ENCODE measurements around the gene PCDHB13.
"Not testable (repeated sequence)": the region's sequence is repeated elsewhere in the genome, so short reads cannot be mapped to it uniquely, and the experiment has no call there.

The PCDHB13 gene

DNA sequence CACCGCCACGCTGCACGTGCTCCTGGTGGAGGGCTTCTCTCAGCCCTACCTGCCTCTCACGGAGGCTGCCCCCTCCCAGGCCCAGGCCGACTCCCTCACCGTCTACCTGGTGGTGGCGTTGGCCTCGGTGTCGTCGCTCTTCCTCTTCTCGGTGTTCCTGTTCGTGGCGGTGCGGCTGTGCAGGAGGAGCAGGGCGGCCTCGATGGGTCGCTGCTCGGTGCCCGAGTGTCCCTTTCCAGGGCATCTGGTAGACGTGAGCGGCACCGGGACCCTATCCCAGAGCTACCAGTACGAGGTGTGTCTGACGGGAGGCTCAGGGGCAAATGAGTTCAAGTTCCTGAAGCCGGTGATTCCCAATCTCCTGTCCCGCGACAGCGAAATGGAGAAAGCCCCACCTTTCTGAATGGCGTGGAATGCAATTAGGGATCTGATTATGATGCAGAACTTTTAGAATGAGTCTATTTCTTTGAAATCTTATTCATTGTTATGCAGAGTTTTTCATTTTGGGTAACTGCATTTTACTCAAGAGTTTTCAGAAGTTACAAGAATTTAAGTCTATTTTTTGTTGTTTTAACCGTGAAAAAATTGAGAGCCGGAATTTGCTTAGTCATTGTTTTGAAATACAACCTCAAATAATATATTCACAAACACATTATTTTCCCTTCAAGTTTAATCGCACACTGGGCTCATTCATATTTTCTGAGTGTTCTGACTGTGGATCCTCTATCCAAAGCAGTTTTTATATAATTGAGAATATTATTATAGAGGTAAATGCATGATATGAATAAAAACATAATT, 23.0 kb downstream of the PCDHB13 start:
- H3K4me3 ChIP-seq (ENCODE audit: low read depth in 1 of 2, low read length in 2 of 2), result no peak overlapping the region
- H3K27me3 ChIP-seq (ENCODE audit: insufficient read depth, low read length, poor library complexity), result no peaks in the 10 kb centered on the region
- H3K36me3 ChIP-seq (ENCODE audit: insufficient read depth, low read length), result no peaks in the 10 kb centered on the region
- DNase-seq (no peak), ATAC-seq (ENCODE audit: insufficient read depth, low read depth) (no peak)
- TF ChIP-seq, protein P1, sequence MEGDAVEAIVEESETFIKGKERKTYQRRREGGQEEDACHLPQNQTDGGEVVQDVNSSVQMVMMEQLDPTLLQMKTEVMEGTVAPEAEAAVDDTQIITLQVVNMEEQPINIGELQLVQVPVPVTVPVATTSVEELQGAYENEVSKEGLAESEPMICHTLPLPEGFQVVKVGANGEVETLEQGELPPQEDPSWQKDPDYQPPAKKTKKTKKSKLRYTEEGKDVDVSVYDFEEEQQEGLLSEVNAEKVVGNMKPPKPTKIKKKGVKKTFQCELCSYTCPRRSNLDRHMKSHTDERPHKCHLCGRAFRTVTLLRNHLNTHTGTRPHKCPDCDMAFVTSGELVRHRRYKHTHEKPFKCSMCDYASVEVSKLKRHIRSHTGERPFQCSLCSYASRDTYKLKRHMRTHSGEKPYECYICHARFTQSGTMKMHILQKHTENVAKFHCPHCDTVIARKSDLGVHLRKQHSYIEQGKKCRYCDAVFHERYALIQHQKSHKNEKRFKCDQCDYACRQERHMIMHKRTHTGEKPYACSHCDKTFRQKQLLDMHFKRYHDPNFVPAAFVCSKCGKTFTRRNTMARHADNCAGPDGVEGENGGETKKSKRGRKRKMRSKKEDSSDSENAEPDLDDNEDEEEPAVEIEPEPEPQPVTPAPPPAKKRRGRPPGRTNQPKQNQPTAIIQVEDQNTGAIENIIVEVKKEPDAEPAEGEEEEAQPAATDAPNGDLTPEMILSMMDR (IDR thresholded peaks at IDR 0.05; ENCODE audit: borderline replicate concordance, extremely low read depth, low read length, poor library complexity, severe bottlenecking), result no peak
- TF ChIP-seq EZH2 (IDR thresholded peaks at IDR 0.05; ENCODE audit: borderline replicate concordance, low read depth, low read length, severe bottlenecking), result no peak
- peaks cover 2% of the 10 kb centered on the region for H3K9me3 ChIP-seq (ENCODE audit: insufficient read depth, low read length, severe bottlenecking)
- no peak overlapping the region for H3K4me2 ChIP-seq (ENCODE audit: insufficient read depth, low read length)
- no peak overlapping the region for H2AFZ ChIP-seq (ENCODE audit: low read depth, low read length)
- H4K20me1 ChIP-seq (ENCODE audit: insufficient read depth, low read length), result no peaks in the 10 kb centered on the region
- no peaks in the 10 kb centered on the region for H3K4me1 ChIP-seq (ENCODE audit: insufficient read depth, low read length)
- no peak overlapping the region for H3K9ac ChIP-seq (ENCODE audit: low read depth, low read length)
- H3K27ac ChIP-seq (ENCODE audit: low read length), result no peak overlapping the region
- no peaks in the 10 kb centered on the region for H3K79me2 ChIP-seq (ENCODE audit: insufficient read depth, low read length)

DNA sequence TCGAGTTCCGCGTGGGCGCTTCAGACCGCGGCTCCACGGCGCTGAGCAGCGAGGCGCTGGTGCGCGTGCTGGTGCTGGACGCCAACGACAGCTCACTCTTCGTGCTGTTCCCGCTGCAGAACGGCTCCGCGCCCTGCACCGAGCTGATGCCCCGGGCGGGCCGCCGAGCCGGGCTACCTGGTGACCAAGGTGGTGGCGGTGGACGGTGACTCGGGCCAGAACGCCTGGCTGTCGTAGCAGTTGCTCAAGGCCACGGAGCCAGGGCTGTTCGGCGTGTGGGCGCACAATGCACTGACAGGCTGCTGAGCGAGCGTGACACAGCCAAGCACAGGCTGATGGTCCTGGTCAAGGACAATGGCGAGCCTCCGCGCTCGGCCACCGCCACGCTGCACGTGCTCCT, 27.8 kb downstream of the PCDHB13 start:
- peaks cover 5% of the 10 kb centered on the region for H3K9me3 ChIP-seq (ENCODE audit: insufficient read depth, low read length, severe bottlenecking)
- H3K27ac ChIP-seq (ENCODE audit: low read length), result no peak overlapping the region
- no peaks in the 10 kb centered on the region for H3K79me2 ChIP-seq (ENCODE audit: insufficient read depth, low read length)
- no peaks in the 10 kb centered on the region for H4K20me1 ChIP-seq (ENCODE audit: insufficient read depth, low read length)
- no peak overlapping the region for H2AFZ ChIP-seq (ENCODE audit: low read depth, low read length)
- no peak for TF ChIP-seq EZH2 (IDR thresholded peaks at IDR 0.05; ENCODE audit: borderline replicate concordance, low read depth, low read length, severe bottlenecking)
- TF ChIP-seq, protein P1 (IDR thresholded peaks at IDR 0.05; ENCODE audit: borderline replicate concordance, extremely low read depth, low read length, poor library complexity, severe bottlenecking), result no peak
- no peaks in the 10 kb centered on the region for H3K4me1 ChIP-seq (ENCODE audit: insufficient read depth, low read length)
- H3K27me3 ChIP-seq (ENCODE audit: insufficient read depth, low read length, poor library complexity), result no peaks in the 10 kb centered on the region
- H3K4me2 ChIP-seq (ENCODE audit: insufficient read depth, low read length), result no peak overlapping the region
- H3K9ac ChIP-seq (ENCODE audit: low read depth, low read length), result no peak overlapping the region
- ATAC-seq (ENCODE audit: insufficient read depth, low read depth), result no peak
- no peak for DNase-seq
- H3K4me3 ChIP-seq (ENCODE audit: low read depth in 1 of 2, low read length in 2 of 2), result no peak overlapping the region
- H3K36me3 ChIP-seq (ENCODE audit: insufficient read depth, low read length), result no peaks in the 10 kb centered on the region

DNA sequence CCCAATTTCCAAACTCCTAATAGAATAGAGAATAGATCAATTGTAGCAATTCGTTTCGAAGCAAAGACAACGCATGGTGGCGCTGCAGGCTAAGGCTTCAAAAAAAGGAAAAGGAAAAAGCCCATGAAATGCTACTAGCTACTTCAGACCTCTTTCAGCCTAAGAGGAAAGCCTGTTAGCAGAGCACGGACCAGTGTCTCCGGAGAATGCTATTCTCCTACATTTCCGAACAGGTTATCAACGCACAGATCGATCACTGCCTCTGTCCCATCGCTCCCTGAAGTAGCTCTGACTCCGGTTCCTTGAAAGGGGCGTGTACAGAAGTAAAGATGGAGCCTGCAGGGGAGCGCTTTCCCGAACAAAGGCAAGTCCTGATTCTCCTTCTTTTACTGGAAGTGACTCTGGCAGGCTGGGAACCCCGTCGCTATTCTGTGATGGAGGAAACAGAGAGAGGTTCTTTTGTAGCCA, 31.6 kb downstream of the PCDHB13 start, which contains the start of gene PCDHB15:
PCDHB15 (plus strand) TSS at position 146 of the 468 bp plus-strand sequence; CDS start at position 330, 184 bp downstream.
- no peak for ATAC-seq (ENCODE audit: insufficient read depth, low read depth)
- no peaks in the 10 kb centered on the region for H3K27me3 ChIP-seq (ENCODE audit: insufficient read depth, low read length, poor library complexity)
- H3K4me1 ChIP-seq (ENCODE audit: insufficient read depth, low read length), result no peaks in the 10 kb centered on the region
- H3K79me2 ChIP-seq (ENCODE audit: insufficient read depth, low read length), result no peaks in the 10 kb centered on the region
- no peak within 1 kb of the TSS for H3K9ac ChIP-seq (ENCODE audit: low read depth, low read length)
- no peak within 1 kb of the TSS for H3K4me3 ChIP-seq (ENCODE audit: low read depth in 1 of 2, low read length in 2 of 2)
- H3K9me3 ChIP-seq (ENCODE audit: insufficient read depth, low read length, severe bottlenecking), result peaks cover 5% of the 10 kb centered on the region
- no peaks in the 10 kb centered on the region for H3K36me3 ChIP-seq (ENCODE audit: insufficient read depth, low read length)
- TF ChIP-seq EZH2 (IDR thresholded peaks at IDR 0.05; ENCODE audit: borderline replicate concordance, low read depth, low read length, severe bottlenecking), result no peak
- TF ChIP-seq, protein P1 (IDR thresholded peaks at IDR 0.05; ENCODE audit: borderline replicate concordance, extremely low read depth, low read length, poor library complexity, severe bottlenecking), result no peak
- no peak within 1 kb of the TSS for H3K27ac ChIP-seq (ENCODE audit: low read length)
- DNase-seq, result no peak
- no peak within 1 kb of the TSS for H2AFZ ChIP-seq (ENCODE audit: low read depth, low read length)
- H4K20me1 ChIP-seq (ENCODE audit: insufficient read depth, low read length), result no peaks in the 10 kb centered on the region
- H3K4me2 ChIP-seq (ENCODE audit: insufficient read depth, low read length), result no peak within 1 kb of the TSS

DNA sequence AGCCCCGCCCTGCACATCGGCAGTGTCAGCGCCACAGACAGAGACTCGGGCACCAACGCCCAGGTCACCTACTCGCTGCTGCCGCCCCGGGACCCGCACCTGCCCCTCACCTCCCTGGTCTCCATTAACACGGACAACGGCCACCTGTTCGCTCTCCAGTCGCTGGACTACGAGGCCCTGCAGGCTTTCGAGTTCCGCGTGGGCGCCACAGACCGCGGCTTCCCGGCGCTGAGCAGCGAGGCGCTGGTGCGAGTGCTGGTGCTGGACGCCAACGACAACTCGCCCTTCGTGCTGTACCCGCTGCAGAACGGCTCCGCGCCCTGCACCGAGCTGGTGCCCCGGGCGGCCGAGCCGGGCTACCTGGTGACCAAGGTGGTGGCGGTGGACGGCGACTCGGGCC, 33.3 kb downstream of the PCDHB13 start:
- H3K27ac ChIP-seq (ENCODE audit: low read length); H3K36me3 ChIP-seq (ENCODE audit: insufficient read depth, low read length); H3K4me1 ChIP-seq (ENCODE audit: insufficient read depth, low read length); H3K79me2 ChIP-seq (ENCODE audit: insufficient read depth, low read length); H3K4me3 ChIP-seq (ENCODE audit: low read depth in 1 of 2, low read length in 2 of 2); H3K27me3 ChIP-seq (ENCODE audit: insufficient read depth, low read length, poor library complexity); H3K9me3 ChIP-seq (ENCODE audit: insufficient read depth, low read length, severe bottlenecking); H3K4me2 ChIP-seq (ENCODE audit: insufficient read depth, low read length); H2AFZ ChIP-seq (ENCODE audit: low read depth, low read length); ATAC-seq (ENCODE audit: insufficient read depth, low read depth); DNase-seq; H4K20me1 ChIP-seq (ENCODE audit: insufficient read depth, low read length); H3K9ac ChIP-seq (ENCODE audit: low read depth, low read length): not testable (repeated sequence)

DNA sequence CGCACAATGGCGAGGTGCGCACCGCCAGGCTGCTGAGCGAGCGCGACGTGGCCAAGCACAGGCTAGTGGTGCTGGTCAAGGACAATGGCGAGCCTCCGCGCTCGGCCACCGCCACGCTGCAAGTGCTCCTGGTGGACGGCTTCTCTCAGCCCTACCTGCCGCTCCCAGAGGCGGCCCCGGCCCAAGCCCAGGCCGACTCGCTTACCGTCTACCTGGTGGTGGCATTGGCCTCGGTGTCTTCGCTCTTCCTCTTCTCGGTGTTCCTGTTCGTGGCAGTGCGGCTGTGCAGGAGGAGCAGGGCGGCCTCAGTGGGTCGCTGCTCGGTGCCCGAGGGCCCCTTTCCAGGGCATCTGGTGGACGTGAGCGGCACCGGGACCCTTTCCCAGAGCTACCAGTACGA, 33.7 kb downstream of the PCDHB13 start:
- H3K4me2 ChIP-seq (ENCODE audit: insufficient read depth, low read length); H3K36me3 ChIP-seq (ENCODE audit: insufficient read depth, low read length); H3K79me2 ChIP-seq (ENCODE audit: insufficient read depth, low read length); H3K4me1 ChIP-seq (ENCODE audit: insufficient read depth, low read length); H4K20me1 ChIP-seq (ENCODE audit: insufficient read depth, low read length); ATAC-seq (ENCODE audit: insufficient read depth, low read depth); H3K9ac ChIP-seq (ENCODE audit: low read depth, low read length); H3K9me3 ChIP-seq (ENCODE audit: insufficient read depth, low read length, severe bottlenecking); H3K27ac ChIP-seq (ENCODE audit: low read length); H3K27me3 ChIP-seq (ENCODE audit: insufficient read depth, low read length, poor library complexity); H3K4me3 ChIP-seq (ENCODE audit: low read depth in 1 of 2, low read length in 2 of 2); H2AFZ ChIP-seq (ENCODE audit: low read depth, low read length); DNase-seq: not testable (repeated sequence)
